ENCODE results near the gene NAP1L4.
"Not testable (repeated sequence)": the region's sequence is repeated elsewhere in the genome, so short reads cannot be mapped to it uniquely, and the experiment has no call there.

NAP1L4 gene

DNA sequence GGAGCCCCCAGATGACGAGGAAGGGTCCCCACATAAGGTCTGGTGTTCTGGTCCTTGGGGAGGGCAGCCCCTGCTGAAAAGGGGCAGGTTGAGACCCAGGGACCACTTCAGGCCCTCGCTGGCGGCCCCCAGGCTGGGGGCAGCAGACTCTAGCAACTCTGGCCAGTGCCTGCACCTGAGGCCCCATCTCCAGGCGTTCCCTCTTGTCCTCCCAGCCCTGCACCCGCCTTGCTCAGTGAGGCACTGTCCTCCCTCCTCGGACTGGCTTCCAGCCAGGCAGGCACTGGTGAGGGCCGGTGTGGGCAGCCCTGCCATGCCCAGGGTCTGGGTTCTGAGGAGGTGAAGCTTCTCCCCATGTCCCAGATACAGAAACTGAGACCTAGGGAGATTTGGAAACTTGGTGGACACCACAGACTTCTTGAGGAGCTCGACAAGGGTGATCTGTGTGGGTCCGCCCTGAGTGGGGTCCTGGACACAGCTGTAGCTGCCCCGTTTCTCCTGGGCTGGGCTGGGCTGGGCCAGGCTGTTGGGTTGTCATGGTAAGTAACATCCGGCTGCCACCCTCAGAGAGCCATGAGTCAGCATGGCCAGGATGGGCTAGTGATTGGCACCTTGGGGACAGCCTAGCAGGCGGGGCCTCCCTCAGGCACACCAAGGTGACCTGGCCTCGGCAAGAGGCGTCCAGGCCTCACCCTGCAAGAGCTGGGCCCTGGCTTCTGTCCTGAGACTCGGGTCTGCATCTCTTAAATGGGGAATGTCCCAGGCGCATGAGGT, 51.8 kb downstream of the NAP1L4 start:
- Histone ChIP-seq H3K27ac (ENCODE audit: low read depth, low read length) (peak overlapping the region; percentile 41), H3K9ac (ENCODE audit: low read depth in 1 of 2, low read length in 2 of 2) (peak overlapping the region in 1 of 2 donors; percentile 25), H3K9me3 (ENCODE audit: control insufficient read depth in 1 of 2, low read length in 2 of 2) (peaks cover 12 to 19% of the 10 kb centered on the region in 2 donors), H3K4me3 (ENCODE audit: low read depth in 1 of 2, low read length in 2 of 2) (peak overlapping the region in 1 of 2 donors; percentile 30), H3K36me3 (ENCODE audit: control insufficient read depth in 1 of 2, insufficient read depth in 2 of 2, low read length in 2 of 2) (peaks cover 0 to 12% of the 10 kb centered on the region in 2 donors), H3K4me1 (ENCODE audit: control insufficient read depth in 1 of 2, insufficient read depth in 2 of 2, low read length in 2 of 2) (peaks cover 30 to 38% of the 10 kb centered on the region in 2 donors), H3K27me3 (ENCODE audit: control insufficient read depth in 1 of 2, insufficient read depth in 2 of 2, low read length in 2 of 2) (no peaks in the 10 kb centered on the region)

- H3K27ac ChIP-seq (ENCODE audit: low read depth, low read length); H3K27me3 ChIP-seq (ENCODE audit: control insufficient read depth in 1 of 2, insufficient read depth in 2 of 2, low read length in 2 of 2); H3K9ac ChIP-seq (ENCODE audit: low read depth in 1 of 2, low read length in 2 of 2); H3K36me3 ChIP-seq (ENCODE audit: control insufficient read depth in 1 of 2, insufficient read depth in 2 of 2, low read length in 2 of 2); H3K4me3 ChIP-seq (ENCODE audit: low read depth in 1 of 2, low read length in 2 of 2): not testable (repeated sequence)
- Histone ChIP-seq H3K9me3 (ENCODE audit: control insufficient read depth in 1 of 2, low read length in 2 of 2) (peaks cover 12 to 19% of the 10 kb centered on the region in 2 donors), H3K4me1 (ENCODE audit: control insufficient read depth in 1 of 2, insufficient read depth in 2 of 2, low read length in 2 of 2) (peaks cover 23 to 24% of the 10 kb centered on the region in 2 donors)
Observed at GRCh38 chr11:2938458-2939418, 53.4 kb downstream of the NAP1L4 start.

GRCh38 chr11:2937641-2938457, 54.3 kb downstream of the NAP1L4 start:
- not testable (repeated sequence) for H3K27ac ChIP-seq (ENCODE audit: low read depth, low read length); H3K9ac ChIP-seq (ENCODE audit: low read depth in 1 of 2, low read length in 2 of 2); H3K36me3 ChIP-seq (ENCODE audit: control insufficient read depth in 1 of 2, insufficient read depth in 2 of 2, low read length in 2 of 2); H3K4me3 ChIP-seq (ENCODE audit: low read depth in 1 of 2, low read length in 2 of 2); H3K27me3 ChIP-seq (ENCODE audit: control insufficient read depth in 1 of 2, insufficient read depth in 2 of 2, low read length in 2 of 2)
- Histone ChIP-seq H3K4me1 (ENCODE audit: control insufficient read depth in 1 of 2, insufficient read depth in 2 of 2, low read length in 2 of 2) (peaks cover 23 to 24% of the 10 kb centered on the region in 2 donors), H3K9me3 (ENCODE audit: control insufficient read depth in 1 of 2, low read length in 2 of 2) (peaks cover 12 to 19% of the 10 kb centered on the region in 2 donors)

- no peak overlapping the region for H3K4me3 ChIP-seq (ENCODE audit: low read depth in 1 of 2, low read length in 2 of 2)
- H3K27me3 ChIP-seq (ENCODE audit: control insufficient read depth in 1 of 2, insufficient read depth in 2 of 2, low read length in 2 of 2): no peaks in the 10 kb centered on the region
- H3K9ac ChIP-seq (ENCODE audit: low read depth in 1 of 2, low read length in 2 of 2): no peak overlapping the region
- no peak overlapping the region for H3K27ac ChIP-seq (ENCODE audit: low read depth, low read length)
- peaks cover 12 to 19% of the 10 kb centered on the region in 2 donors for H3K9me3 ChIP-seq (ENCODE audit: control insufficient read depth in 1 of 2, low read length in 2 of 2)
- H3K4me1 ChIP-seq (ENCODE audit: control insufficient read depth in 1 of 2, insufficient read depth in 2 of 2, low read length in 2 of 2): peaks cover 8 to 18% of the 10 kb centered on the region in 2 donors
- no peaks in the 10 kb centered on the region for H3K36me3 ChIP-seq (ENCODE audit: control insufficient read depth in 1 of 2, insufficient read depth in 2 of 2, low read length in 2 of 2)
Observed at GRCh38 chr11:2934611-2935239, 57.4 kb downstream of the NAP1L4 start.

GRCh38 chr11:2934021-2934550, 58.0 kb downstream of the NAP1L4 start:
- Histone ChIP-seq H3K4me1 (ENCODE audit: control insufficient read depth in 1 of 2, insufficient read depth in 2 of 2, low read length in 2 of 2) (peaks cover 10 to 20% of the 10 kb centered on the region in 2 donors), H3K4me3 (ENCODE audit: low read depth in 1 of 2, low read length in 2 of 2) (no peak overlapping the region), H3K27ac (ENCODE audit: low read depth, low read length) (no peak overlapping the region), H3K27me3 (ENCODE audit: control insufficient read depth in 1 of 2, insufficient read depth in 2 of 2, low read length in 2 of 2) (no peaks in the 10 kb centered on the region), H3K9ac (ENCODE audit: low read depth in 1 of 2, low read length in 2 of 2) (no peak overlapping the region), H3K9me3 (ENCODE audit: control insufficient read depth in 1 of 2, low read length in 2 of 2) (peaks cover 12 to 17% of the 10 kb centered on the region in 2 donors), H3K36me3 (ENCODE audit: control insufficient read depth in 1 of 2, insufficient read depth in 2 of 2, low read length in 2 of 2) (no peaks in the 10 kb centered on the region)

- Histone ChIP-seq H3K36me3 (ENCODE audit: control insufficient read depth in 1 of 2, insufficient read depth in 2 of 2, low read length in 2 of 2) (no peaks in the 10 kb centered on the region), H3K27ac (ENCODE audit: low read depth, low read length) (no peak overlapping the region), H3K4me1 (ENCODE audit: control insufficient read depth in 1 of 2, insufficient read depth in 2 of 2, low read length in 2 of 2) (peaks cover 10 to 22% of the 10 kb centered on the region in 2 donors), H3K9me3 (ENCODE audit: control insufficient read depth in 1 of 2, low read length in 2 of 2) (peaks cover 10 to 11% of the 10 kb centered on the region in 2 donors), H3K4me3 (ENCODE audit: low read depth in 1 of 2, low read length in 2 of 2) (no peak overlapping the region), H3K27me3 (ENCODE audit: control insufficient read depth in 1 of 2, insufficient read depth in 2 of 2, low read length in 2 of 2) (no peaks in the 10 kb centered on the region), H3K9ac (ENCODE audit: low read depth in 1 of 2, low read length in 2 of 2) (no peak overlapping the region)
Observed at GRCh38 chr11:2933375-2934020, 58.6 kb downstream of the NAP1L4 start.

DNA sequence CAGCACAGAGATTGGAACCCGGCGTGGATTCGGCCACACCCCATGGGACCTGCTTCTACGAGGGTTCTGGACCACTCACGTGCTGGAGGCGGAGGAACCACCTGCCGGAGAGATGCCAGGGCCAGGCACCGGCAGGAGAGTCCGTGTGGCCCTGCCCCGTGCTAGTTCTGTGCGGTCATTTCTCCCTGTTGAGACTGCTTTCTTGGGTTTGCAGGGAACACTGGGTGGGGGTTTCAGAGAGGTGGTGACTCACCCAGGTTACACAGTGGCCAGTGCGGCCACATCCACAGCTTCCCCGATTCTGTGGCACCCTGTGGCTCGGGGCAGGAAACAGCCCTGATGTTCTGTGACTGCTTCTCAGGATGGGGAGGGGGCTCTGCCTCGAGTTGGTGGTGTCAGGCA, 59.3 kb downstream of the NAP1L4 start:
- H3K4me1 ChIP-seq (ENCODE audit: control insufficient read depth in 1 of 2, insufficient read depth in 2 of 2, low read length in 2 of 2): peaks cover 14 to 27% of the 10 kb centered on the region in 2 donors
- H3K36me3 ChIP-seq (ENCODE audit: control insufficient read depth in 1 of 2, insufficient read depth in 2 of 2, low read length in 2 of 2): no peaks in the 10 kb centered on the region
- H3K27me3 ChIP-seq (ENCODE audit: control insufficient read depth in 1 of 2, insufficient read depth in 2 of 2, low read length in 2 of 2): no peaks in the 10 kb centered on the region
- no peak overlapping the region for H3K27ac ChIP-seq (ENCODE audit: low read depth, low read length)
- H3K9me3 ChIP-seq (ENCODE audit: control insufficient read depth in 1 of 2, low read length in 2 of 2): peaks cover 5 to 8% of the 10 kb centered on the region in 2 donors
- H3K4me3 ChIP-seq (ENCODE audit: low read depth in 1 of 2, low read length in 2 of 2): no peak overlapping the region
- H3K9ac ChIP-seq (ENCODE audit: low read depth in 1 of 2, low read length in 2 of 2): no peak overlapping the region

- H3K27me3 ChIP-seq (ENCODE audit: control insufficient read depth in 1 of 2, insufficient read depth in 2 of 2, low read length in 2 of 2): no peaks in the 10 kb centered on the region
- peaks cover 22 to 35% of the 10 kb centered on the region in 2 donors for H3K4me1 ChIP-seq (ENCODE audit: control insufficient read depth in 1 of 2, insufficient read depth in 2 of 2, low read length in 2 of 2)
- no peak overlapping the region for H3K4me3 ChIP-seq (ENCODE audit: low read depth in 1 of 2, low read length in 2 of 2)
- H3K36me3 ChIP-seq (ENCODE audit: control insufficient read depth in 1 of 2, insufficient read depth in 2 of 2, low read length in 2 of 2): no peaks in the 10 kb centered on the region
- no peak overlapping the region for H3K9ac ChIP-seq (ENCODE audit: low read depth in 1 of 2, low read length in 2 of 2)
- no peak overlapping the region for H3K27ac ChIP-seq (ENCODE audit: low read depth, low read length)
- peaks cover 0 to 1% of the 10 kb centered on the region in 2 donors for H3K9me3 ChIP-seq (ENCODE audit: control insufficient read depth in 1 of 2, low read length in 2 of 2)
Observed at GRCh38 chr11:2931771-2932738, 60.1 kb downstream of the NAP1L4 start.
